Measurements from ENCODE around the gene CACNA2D3.
A peak's percentile ranks its signal among the peaks of the same experiment; 100 is the strongest.

The CACNA2D3 gene

GRCh38 chr3:54892168-54892567 lies 769.8 kb downstream of the CACNA2D3 start:
- Histone ChIP-seq H3K4me3 (ENCODE audit: low read length in 2 of 2) (no peak overlapping the region), H3K79me1 (ENCODE audit: low read depth, low read length) (no peaks in the 10 kb centered on the region), H3K18ac (ENCODE audit: low read length) (no peak overlapping the region), H3K36me3 (replicated peaks in 1 of 2; ENCODE audit: control insufficient read depth in 2 of 2, insufficient read depth in 2 of 2, low read length in 2 of 2) (no peaks in the 10 kb centered on the region), H2BK5ac (ENCODE audit: low read length) (no peak overlapping the region), H3K4me2 (ENCODE audit: insufficient read depth, low read length, poor library complexity, severe bottlenecking) (no peak overlapping the region), H3K27me3 (ENCODE audit: control insufficient read depth in 3 of 3, insufficient read depth in 3 of 3, low read depth in 1 of 3, low read length in 3 of 3) (no peaks in the 10 kb centered on the region), H3K27ac (replicated peaks; ENCODE audit: low read length) (no peak overlapping the region), H4K8ac (ENCODE audit: low read depth, low read length) (no peak overlapping the region), H2BK12ac (ENCODE audit: low read length) (no peak overlapping the region), H3K14ac (ENCODE audit: low read length) (no peak overlapping the region), H2AFZ (ENCODE audit: low read length) (peak overlapping the region; percentile 82), H2AK5ac (ENCODE audit: low read depth, low read length) (no peak overlapping the region), H3K23ac (ENCODE audit: low read depth, low read length, poor library complexity) (no peak overlapping the region), H3K9ac (ENCODE audit: low read depth, low read length, poor library complexity) (no peak overlapping the region), H2BK120ac (ENCODE audit: low read depth, low read length) (no peak overlapping the region), H3K4ac (ENCODE audit: low read length) (no peak overlapping the region), H3K4me1 (ENCODE audit: control insufficient read depth in 2 of 2, insufficient read depth in 1 of 2, low read depth in 1 of 2, low read length in 2 of 2) (peaks cover 4 to 5% of the 10 kb centered on the region in 2 donors), H2BK15ac (ENCODE audit: low read length) (no peak overlapping the region), H3K9me3 (replicated peaks in 1 of 2; ENCODE audit: control insufficient read depth in 2 of 2, insufficient read depth in 1 of 2, low read depth in 1 of 2, low read length in 2 of 2) (no peaks in the 10 kb centered on the region), H4K91ac (ENCODE audit: low read depth, low read length, poor library complexity) (no peak overlapping the region)
- WGBS, 2 donors (ENCODE audit: extremely low coverage in 2 of 2, insufficient read length in 2 of 2, insufficient replicate concordance in 1 of 2) = no CpG with 5 or more reads among the region's 2 CpGs
- no peak for DNase-seq (ENCODE audit: low spot score)

DNA sequence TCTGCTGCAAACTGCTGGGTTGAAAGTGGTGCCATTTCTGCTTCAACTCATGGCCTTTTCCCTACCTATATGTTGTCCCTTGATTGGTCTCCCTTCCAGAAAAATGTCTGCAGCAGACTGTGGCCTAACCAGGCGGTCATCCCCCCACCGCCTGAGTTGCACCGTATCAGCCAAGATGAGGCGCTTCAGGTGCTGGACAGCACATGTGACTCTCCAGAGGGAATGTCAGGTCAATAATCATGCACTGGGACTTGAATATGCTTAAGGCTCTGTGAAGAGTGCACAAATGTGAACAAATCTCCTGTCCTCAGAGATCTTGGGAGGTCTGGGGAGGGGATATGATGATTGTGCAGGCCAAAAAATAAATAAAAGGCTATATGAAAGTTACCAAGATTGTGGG lies 773.3 kb downstream of the CACNA2D3 start:
- no peak overlapping the region for H3K4me2 ChIP-seq (ENCODE audit: insufficient read depth, low read length, poor library complexity, severe bottlenecking)
- no peaks in the 10 kb centered on the region for H3K9me3 ChIP-seq (replicated peaks in 1 of 2; ENCODE audit: control insufficient read depth in 2 of 2, insufficient read depth in 1 of 2, low read depth in 1 of 2, low read length in 2 of 2)
- no peaks in the 10 kb centered on the region for H3K79me1 ChIP-seq (ENCODE audit: low read depth, low read length)
- no peak overlapping the region for H3K4ac ChIP-seq (ENCODE audit: low read length)
- no peaks in the 10 kb centered on the region for H3K27me3 ChIP-seq (ENCODE audit: control insufficient read depth in 3 of 3, insufficient read depth in 3 of 3, low read depth in 1 of 3, low read length in 3 of 3)
- H4K8ac ChIP-seq (ENCODE audit: low read depth, low read length) = no peak overlapping the region
- DNase-seq (ENCODE audit: low spot score) = no peak
- H2BK5ac ChIP-seq (ENCODE audit: low read length) = no peak overlapping the region
- H3K18ac ChIP-seq (ENCODE audit: low read length) = no peak overlapping the region
- no peak overlapping the region for H2AFZ ChIP-seq (ENCODE audit: low read length)
- no peak overlapping the region for H3K27ac ChIP-seq (replicated peaks; ENCODE audit: low read length)
- H4K91ac ChIP-seq (ENCODE audit: low read depth, low read length, poor library complexity) = no peak overlapping the region
- no peak overlapping the region for H2BK12ac ChIP-seq (ENCODE audit: low read length)
- H3K9ac ChIP-seq (ENCODE audit: low read depth, low read length, poor library complexity) = no peak overlapping the region
- WGBS, 2 donors (ENCODE audit: extremely low coverage in 2 of 2, insufficient read length in 2 of 2, insufficient replicate concordance in 1 of 2) = no CpG with 5 or more reads among the region's 4 CpGs
- H3K14ac ChIP-seq (ENCODE audit: low read length) = no peak overlapping the region
- H2BK15ac ChIP-seq (ENCODE audit: low read length) = no peak overlapping the region
- peaks cover 4 to 5% of the 10 kb centered on the region in 2 donors for H3K4me1 ChIP-seq (ENCODE audit: control insufficient read depth in 2 of 2, insufficient read depth in 1 of 2, low read depth in 1 of 2, low read length in 2 of 2)
- H3K36me3 ChIP-seq (replicated peaks in 1 of 2; ENCODE audit: control insufficient read depth in 2 of 2, insufficient read depth in 2 of 2, low read length in 2 of 2) = no peaks in the 10 kb centered on the region
- H2AK5ac ChIP-seq (ENCODE audit: low read depth, low read length) = no peak overlapping the region
- H2BK120ac ChIP-seq (ENCODE audit: low read depth, low read length) = no peak overlapping the region
- H3K4me3 ChIP-seq (ENCODE audit: low read length in 2 of 2) = no peak overlapping the region
- H3K23ac ChIP-seq (ENCODE audit: low read depth, low read length, poor library complexity) = no peak overlapping the region

GRCh38 chr3:54897028-54897711 lies 774.8 kb downstream of the CACNA2D3 start:
- H3K18ac ChIP-seq (ENCODE audit: low read length) = no peak overlapping the region
- H2AFZ ChIP-seq (ENCODE audit: low read length) = no peak overlapping the region
- H2BK12ac ChIP-seq (ENCODE audit: low read length) = no peak overlapping the region
- no peaks in the 10 kb centered on the region for H3K36me3 ChIP-seq (replicated peaks in 1 of 2; ENCODE audit: control insufficient read depth in 2 of 2, insufficient read depth in 2 of 2, low read length in 2 of 2)
- H4K8ac ChIP-seq (ENCODE audit: low read depth, low read length) = no peak overlapping the region
- H3K4me3 ChIP-seq (ENCODE audit: low read length in 2 of 2) = no peak overlapping the region
- H2BK5ac ChIP-seq (ENCODE audit: low read length) = no peak overlapping the region
- no peak overlapping the region for H3K14ac ChIP-seq (ENCODE audit: low read length)
- no peak overlapping the region for H3K23ac ChIP-seq (ENCODE audit: low read depth, low read length, poor library complexity)
- no peak for DNase-seq (ENCODE audit: low spot score)
- H3K79me1 ChIP-seq (ENCODE audit: low read depth, low read length) = no peaks in the 10 kb centered on the region
- no peak overlapping the region for H3K9ac ChIP-seq (ENCODE audit: low read depth, low read length, poor library complexity)
- H3K27ac ChIP-seq (replicated peaks; ENCODE audit: low read length) = no peak overlapping the region
- no peaks in the 10 kb centered on the region for H3K9me3 ChIP-seq (replicated peaks in 1 of 2; ENCODE audit: control insufficient read depth in 2 of 2, insufficient read depth in 1 of 2, low read depth in 1 of 2, low read length in 2 of 2)
- H3K27me3 ChIP-seq (ENCODE audit: control insufficient read depth in 3 of 3, insufficient read depth in 3 of 3, low read depth in 1 of 3, low read length in 3 of 3) = no peaks in the 10 kb centered on the region
- H3K4me1 ChIP-seq (ENCODE audit: control insufficient read depth in 2 of 2, insufficient read depth in 1 of 2, low read depth in 1 of 2, low read length in 2 of 2) = peaks cover 0 to under 1% of the 10 kb centered on the region in 2 donors
- no peak overlapping the region for H3K4me2 ChIP-seq (ENCODE audit: insufficient read depth, low read length, poor library complexity, severe bottlenecking)
- no peak overlapping the region for H2BK120ac ChIP-seq (ENCODE audit: low read depth, low read length)
- no peak overlapping the region for H4K91ac ChIP-seq (ENCODE audit: low read depth, low read length, poor library complexity)
- H2BK15ac ChIP-seq (ENCODE audit: low read length) = no peak overlapping the region
- H3K4ac ChIP-seq (ENCODE audit: low read length) = no peak overlapping the region
- WGBS, 2 donors (ENCODE audit: extremely low coverage in 2 of 2, insufficient read length in 2 of 2, insufficient replicate concordance in 1 of 2) = no CpG with 5 or more reads among the region's 3 CpGs
- H2AK5ac ChIP-seq (ENCODE audit: low read depth, low read length) = no peak overlapping the region

DNA sequence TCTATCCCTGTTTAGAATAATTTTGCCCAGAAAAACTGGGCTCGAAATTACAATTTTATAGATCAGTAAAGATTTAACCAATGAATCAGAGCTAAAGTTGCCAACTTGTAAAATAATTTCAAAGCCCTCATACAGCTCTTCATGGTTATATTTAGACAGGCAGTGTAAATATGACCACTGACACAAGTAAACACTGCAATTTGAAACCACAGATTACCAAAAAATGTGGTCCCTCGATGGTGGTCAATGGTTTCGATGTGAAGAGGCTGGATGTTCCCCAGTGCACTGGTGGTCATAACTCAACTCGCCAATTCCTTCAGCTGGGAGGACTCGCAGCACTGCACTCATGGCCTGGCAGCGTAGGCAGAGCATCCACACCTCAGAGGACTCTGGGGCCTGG lies 776.9 kb downstream of the CACNA2D3 start:
- H4K91ac ChIP-seq (ENCODE audit: low read depth, low read length, poor library complexity) = no peak overlapping the region
- H2AFZ ChIP-seq (ENCODE audit: low read length) = no peak overlapping the region
- H3K36me3 ChIP-seq (replicated peaks in 1 of 2; ENCODE audit: control insufficient read depth in 2 of 2, insufficient read depth in 2 of 2, low read length in 2 of 2) = no peaks in the 10 kb centered on the region
- H3K18ac ChIP-seq (ENCODE audit: low read length) = no peak overlapping the region
- no peak overlapping the region for H3K14ac ChIP-seq (ENCODE audit: low read length)
- no CpG with 5 or more reads among the region's 6 CpGs for WGBS, 2 donors (ENCODE audit: extremely low coverage in 2 of 2, insufficient read length in 2 of 2, insufficient replicate concordance in 1 of 2)
- no peak overlapping the region for H3K4ac ChIP-seq (ENCODE audit: low read length)
- H3K4me2 ChIP-seq (ENCODE audit: insufficient read depth, low read length, poor library complexity, severe bottlenecking) = no peak overlapping the region
- no peak overlapping the region for H3K23ac ChIP-seq (ENCODE audit: low read depth, low read length, poor library complexity)
- no peak overlapping the region for H4K8ac ChIP-seq (ENCODE audit: low read depth, low read length)
- H2BK15ac ChIP-seq (ENCODE audit: low read length) = no peak overlapping the region
- no peaks in the 10 kb centered on the region for H3K27me3 ChIP-seq (ENCODE audit: control insufficient read depth in 3 of 3, insufficient read depth in 3 of 3, low read depth in 1 of 3, low read length in 3 of 3)
- no peaks in the 10 kb centered on the region for H3K9me3 ChIP-seq (replicated peaks in 1 of 2; ENCODE audit: control insufficient read depth in 2 of 2, insufficient read depth in 1 of 2, low read depth in 1 of 2, low read length in 2 of 2)
- no peak overlapping the region for H3K9ac ChIP-seq (ENCODE audit: low read depth, low read length, poor library complexity)
- no peak overlapping the region for H2BK12ac ChIP-seq (ENCODE audit: low read length)
- H3K79me1 ChIP-seq (ENCODE audit: low read depth, low read length) = no peaks in the 10 kb centered on the region
- no peak overlapping the region for H2AK5ac ChIP-seq (ENCODE audit: low read depth, low read length)
- no peak for DNase-seq (ENCODE audit: low spot score)
- H2BK5ac ChIP-seq (ENCODE audit: low read length) = no peak overlapping the region
- H2BK120ac ChIP-seq (ENCODE audit: low read depth, low read length) = no peak overlapping the region
- H3K4me3 ChIP-seq (ENCODE audit: low read length in 2 of 2) = no peak overlapping the region
- no peaks in the 10 kb centered on the region for H3K4me1 ChIP-seq (ENCODE audit: control insufficient read depth in 2 of 2, insufficient read depth in 1 of 2, low read depth in 1 of 2, low read length in 2 of 2)
- H3K27ac ChIP-seq (replicated peaks; ENCODE audit: low read length) = no peak overlapping the region

Measured in neuronal stem cell (in vitro differentiated cells).